GM04503 (cell line): ENCODE data around the gene CHID1.

Source experiments
- DNase-seq: peaks from one replicate; pipeline ENCODE4 v3.0.0-alpha.2; 2012; ENCODE audit warnings: low read depth

CHID1 gene

DNA sequence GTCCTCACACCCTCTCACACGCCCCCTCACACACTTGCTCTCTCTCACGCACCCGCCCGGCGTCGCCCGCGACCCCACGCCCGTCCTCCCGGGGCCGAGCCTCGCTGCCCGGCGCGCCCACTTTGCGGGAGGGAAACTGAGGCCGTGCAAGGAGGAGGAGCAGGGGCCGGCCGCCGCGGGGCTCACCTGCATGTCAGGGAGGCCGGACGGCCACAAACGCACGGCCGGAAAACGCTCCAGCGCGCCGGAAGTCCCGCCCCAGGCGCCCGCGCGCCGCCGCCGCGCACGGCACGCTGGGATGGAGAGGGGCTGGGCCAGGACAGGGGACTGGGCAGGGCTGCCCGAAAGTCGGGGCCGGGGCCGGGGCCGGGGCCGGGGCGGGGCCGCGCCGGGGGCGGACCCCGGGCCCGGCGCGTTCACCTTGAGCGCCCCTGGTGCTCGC, at the start of gene CHID1:
TSS of gene CHID1 (minus strand) at position 222 of the 442 bp plus-strand sequence. CDS start 5,994 bp downstream, outside the sequence.
- DNase-seq: no peak

DNA sequence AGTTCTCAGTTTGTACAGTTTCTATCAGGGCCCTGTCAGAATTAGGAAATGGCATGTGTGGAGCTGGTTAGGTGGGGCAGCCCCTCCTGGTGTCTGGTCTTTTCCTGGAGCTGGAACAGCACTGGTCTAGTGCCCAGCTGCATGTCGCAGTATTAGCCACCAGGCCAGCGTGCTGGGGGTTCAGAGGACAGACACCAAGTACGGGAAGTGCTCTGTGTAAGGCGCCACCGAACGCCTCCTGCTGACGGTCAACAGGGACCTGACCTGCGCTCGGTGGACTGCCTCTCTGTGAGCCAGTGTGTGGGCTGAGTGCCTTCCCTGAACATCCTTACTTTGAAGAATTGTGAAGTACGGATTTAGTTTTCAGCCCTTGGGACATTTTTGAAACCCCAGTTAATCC, 49.0 kb upstream of the CHID1 start:
- DNase-seq: no peak

DNA sequence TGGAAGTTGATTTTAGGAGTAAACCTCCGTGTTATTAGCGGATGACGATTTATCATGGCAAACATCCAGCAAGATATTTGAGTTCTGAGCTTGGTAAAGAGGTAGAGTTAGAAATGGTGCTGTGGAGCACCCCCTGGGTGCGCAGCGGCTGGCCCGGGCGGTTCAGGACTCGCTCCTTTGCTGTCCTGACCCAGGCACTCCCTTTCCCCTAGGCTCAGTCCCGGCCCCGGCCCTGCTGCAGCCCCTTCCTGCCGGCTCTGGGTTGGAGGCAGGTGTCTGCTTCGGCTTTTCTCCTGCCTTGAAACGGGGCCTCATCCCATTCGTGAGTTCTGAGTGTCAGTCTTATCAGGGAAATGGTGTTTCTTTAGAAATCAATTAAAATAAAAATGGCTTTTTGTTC, 48.4 kb upstream of the CHID1 start:
- no peak for DNase-seq

DNA sequence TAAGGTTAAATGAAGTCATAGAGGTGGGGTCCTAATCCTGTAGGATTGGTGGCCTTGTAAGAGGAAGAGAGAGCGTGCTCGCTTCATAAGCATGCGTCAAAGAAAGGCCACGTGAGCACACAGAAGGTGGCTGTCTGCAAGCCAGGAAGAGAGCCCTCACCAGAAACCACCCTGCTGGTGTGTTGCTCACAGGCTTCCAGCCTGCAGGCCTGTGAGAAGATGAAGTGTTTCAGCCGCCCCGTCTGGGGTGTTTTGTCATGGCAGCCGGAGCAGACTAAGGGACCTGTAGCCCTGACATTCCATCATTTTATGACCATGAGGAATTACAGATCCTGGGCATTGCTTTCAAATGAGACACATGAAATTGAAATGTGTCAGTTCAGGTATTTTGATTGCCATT, 47.5 kb upstream of the CHID1 start:
- DNase-seq: no peak

DNA sequence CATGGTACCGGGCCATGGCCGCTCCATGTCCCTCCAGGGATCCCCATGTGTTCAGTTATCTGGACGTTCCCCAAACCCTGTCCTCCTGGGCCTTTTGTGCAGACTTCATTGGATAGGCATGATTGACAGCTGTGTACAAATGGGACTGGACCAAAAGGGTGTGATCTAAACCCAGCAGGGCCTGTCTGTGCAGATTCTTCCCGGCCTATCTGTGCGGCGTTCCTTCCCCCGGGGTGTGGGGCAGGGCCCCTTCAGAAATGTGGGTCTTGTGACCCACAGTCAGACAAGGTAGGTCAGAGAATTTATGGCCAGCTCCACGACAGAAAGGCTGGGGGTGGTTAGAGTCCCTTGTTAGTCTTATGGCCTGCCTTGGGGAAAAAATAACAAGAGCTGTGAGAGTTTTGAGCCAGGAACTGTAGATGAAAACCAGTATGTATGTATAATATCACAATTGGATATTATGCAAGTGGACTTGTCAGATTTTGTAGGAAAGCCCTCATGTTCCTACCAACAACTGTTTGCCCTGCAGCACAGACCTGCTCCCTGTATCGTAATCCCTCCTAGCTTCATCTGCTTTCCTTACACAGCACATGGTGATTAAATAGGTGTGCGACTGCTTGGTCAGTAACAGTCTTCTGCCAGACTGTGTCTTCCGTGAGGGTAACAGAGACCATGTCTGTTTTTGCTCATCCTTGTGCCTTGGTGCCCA, 46.8 kb upstream of the CHID1 start:
- DNase-seq: no peak

DNA sequence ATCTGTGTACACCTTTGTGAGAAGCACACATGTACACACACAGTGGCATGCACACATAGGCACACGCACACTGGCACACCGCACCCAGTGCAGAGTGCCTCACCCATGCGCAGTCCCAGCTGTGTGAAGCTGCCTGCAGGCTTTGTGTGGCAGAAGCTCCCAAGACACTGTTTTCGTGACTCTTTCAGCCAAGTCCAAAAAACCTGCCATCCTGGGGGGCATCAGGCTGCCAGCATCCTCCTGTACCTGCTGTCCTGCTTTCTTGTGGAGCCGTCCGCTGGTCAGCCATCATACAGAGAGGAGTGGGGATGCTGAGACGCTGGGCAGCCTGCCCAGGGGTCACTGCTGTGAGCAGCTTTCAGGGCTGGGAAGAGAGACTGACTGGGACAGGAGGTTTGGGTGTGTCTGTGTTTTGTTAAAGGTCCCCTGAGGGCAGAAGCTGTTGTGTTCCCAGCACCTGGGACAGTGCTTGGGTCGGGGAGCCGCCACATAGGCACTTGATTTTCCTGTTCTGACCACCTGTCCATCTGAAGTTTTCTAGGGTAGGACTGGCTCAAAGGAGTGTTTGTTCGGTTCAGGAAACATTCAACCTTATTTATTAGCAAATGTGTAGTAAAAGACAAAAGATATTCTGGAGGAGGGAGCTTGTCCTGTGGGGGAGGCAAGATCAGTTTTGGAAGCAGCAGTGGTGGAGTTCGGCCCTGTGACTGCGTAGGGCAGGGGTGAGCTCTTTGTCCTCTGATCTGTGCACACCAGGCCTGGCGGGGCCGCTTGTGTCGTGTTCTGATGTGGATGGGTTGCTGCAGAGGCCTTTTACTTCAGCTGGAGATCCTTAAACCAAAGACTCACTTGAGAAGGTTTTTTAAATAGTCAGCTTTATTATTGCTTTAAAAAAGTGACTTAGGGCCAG, 44.8 kb upstream of the CHID1 start:
- DNase-seq: no peak

DNA sequence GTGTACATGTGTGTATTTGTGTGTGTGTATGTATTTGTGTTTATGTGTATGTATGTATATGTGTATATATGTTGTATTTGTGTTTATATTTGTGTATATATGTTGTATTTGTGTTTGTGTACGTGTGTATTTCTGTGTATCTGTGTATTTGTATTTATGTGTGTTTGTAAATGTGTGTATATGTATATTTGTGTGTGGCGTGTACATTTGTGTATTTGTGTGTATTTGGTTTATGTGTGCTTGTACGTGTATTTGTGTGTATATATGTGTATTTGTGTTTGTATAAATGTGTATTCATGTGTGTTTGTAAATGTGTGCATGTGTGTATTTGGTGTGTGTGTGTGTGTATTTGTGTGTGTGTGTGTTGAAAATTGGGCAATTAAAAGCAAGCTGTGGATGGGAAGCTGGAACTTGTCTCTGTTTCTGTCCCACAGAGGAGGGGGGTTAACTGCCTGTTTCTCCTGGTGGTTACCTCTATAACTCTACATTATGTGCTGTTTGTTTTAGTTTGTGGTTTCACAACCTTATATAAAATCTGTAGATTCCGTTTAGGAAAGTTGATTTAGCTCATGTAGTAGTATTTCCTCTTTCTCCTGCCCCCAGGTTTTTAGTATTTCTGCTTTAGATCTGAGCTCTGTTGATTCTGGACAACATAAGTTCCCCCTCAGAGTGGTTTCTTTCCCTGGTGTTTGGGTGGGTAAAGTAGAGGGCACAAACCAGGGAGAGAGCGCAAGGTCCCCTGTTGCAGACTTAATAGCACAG, 44.0 kb upstream of the CHID1 start:
- DNase-seq: no peak

DNA sequence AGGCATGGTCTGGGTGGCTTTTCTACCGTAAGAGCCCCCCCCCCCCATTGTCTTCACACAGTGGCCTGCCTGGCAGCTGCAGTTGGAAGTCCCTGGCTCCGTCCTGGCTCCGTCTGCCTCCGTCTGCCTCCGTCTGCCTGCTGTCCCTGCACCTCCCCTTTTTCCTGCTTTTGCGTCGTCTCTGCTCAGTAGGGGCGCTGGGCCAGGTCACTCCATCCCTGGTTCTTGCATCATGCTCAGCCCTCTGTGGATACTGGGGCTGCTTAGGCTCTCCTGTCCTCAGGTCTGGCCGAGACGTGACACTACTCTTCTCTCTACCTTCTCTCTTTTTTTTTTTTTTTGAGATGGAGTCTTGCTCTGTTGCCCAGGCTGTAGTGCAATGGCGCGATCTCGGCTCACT, 42.9 kb upstream of the CHID1 start:
- DNase-seq: no peak

DNA sequence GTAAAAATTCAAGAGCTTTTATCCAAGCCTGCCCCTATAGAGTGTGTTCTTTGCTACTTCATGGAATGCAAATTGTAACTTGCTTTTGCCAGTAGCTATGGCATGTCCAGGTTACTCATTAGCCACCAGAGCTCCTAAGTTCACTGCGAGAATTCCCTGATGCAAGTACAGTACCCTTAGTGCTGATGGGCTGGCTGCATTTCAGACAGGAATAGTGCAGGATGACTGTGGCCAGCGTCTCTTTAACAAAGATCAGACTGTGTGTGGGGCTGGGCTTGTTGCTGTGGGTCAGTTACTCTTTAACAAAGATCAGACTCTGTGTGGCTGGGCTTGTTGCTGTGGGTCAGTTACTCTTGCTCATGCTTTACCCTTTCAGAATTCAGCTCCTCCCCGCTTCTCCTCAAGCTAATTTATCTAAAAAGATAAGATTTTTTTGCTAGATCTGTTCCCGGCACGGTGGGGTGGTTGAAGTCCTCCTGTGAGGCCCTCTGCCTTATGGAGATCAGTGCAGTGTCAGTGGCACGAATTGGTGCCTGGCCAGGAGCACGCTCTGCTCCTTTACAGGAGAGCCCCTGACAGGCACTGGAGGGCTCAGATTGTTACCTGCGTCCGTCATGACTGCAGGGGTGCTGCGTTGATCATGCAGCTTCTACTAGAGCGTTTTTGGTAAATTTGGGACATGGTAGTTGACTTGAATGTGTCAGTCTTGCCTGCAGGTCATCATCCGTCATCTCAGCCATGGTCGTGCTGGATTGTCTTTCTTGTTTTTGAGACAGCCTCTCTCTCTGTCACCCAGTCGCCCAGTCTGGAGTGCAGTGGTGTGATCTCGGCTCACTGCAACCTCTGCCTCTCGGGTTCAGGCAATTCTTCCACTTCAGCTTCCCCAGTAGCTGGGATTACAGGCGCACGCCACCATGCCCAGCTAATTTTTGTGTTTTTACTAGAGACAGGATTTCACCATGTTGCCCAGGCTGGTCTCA, 42.1 kb upstream of the CHID1 start:
- no peak for DNase-seq

DNA sequence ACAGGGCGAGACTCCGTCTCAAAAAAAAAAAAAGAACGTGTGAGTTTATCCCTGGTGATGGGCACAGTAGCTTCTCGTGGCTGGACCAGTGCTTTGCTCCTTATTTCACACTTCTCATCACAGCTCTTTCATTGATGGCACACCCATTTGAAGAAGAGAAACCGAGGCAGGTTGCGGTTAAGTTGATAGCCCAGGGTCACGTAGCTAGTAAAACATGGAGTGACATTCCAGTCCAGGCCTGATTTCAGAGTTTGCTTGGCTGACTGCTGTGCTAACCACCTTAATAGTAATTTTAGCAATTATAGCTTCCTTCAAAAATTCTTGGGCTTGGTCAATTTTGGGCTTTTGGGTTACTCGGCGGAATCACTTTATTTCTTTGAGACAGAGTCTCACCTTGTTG, 40.9 kb upstream of the CHID1 start:
- no peak for DNase-seq

DNA sequence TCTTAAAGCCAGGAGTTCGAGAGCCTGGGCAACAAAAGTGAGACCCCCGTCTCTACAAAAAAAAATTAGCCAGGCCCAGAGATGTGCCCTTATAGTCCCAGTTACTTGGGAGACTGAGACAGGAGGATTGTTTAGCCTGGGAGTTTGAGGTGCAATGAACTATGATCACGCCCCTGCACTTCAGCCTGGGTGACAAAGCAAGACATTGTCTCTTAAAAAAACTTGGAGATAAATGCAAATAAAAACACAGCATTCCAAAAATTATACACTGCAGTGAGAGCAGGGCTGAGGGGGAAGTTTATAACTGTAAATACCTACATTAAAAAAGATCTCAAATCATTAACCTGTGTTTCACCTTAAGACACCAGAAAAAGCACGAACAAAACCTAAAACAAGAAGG, 37.1 kb upstream of the CHID1 start:
- DNase-seq: no peak

DNA sequence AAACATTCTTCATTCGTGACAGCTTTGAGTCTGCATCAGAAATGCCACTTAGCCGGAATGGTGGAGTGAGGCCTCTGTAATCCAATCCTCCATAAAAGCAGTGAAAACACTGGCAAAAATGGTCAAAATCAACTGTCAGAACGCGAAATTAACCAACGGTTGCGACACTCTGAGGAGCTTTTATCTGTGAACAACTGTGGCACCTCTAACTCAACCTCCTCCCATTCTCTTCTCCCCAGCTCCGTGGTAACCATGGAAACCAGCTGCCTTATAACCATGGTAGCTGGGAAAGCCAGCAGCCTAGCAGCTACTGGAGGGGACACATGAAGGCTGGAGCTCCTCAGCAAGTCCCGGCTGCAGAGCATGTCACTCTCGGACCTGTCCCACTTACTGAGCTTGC, 35.4 kb upstream of the CHID1 start:
- no peak for DNase-seq

DNA sequence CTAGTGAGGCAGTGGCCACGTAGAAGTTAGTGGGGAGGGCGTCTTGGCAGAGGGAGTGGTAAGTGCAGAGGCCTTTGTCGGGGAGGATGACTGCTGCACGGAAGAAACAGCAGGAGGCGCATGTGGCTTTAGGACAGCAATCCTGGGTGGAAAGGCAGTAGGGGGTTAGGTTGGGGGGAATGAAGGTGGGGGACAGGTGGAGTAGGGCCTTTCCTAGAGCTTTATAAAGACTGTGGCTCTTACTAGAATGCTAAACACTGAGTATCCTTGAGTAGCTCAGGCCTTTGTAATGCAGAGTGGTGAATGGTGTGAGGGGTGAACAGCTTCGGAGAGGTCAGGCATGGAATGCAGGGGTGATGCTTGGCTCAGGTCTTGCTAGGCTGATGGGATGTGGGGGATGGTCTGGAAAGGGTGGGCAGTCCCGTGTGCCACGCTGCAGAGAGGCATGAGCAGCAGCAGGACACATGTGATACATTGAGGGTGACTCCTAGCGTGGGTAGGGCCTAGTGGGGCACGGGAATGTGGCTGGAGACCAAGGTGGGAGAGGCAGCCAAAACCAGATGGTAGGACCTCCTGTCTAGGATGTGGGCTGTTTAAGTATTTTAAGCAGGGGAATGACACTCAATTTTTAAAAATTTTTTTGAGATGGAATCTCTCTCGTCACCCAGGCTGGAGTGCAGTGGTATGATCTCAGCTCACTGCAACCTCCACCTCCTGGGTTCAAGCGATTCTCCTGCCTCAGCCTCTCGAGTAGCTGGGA, 34.3 kb upstream of the CHID1 start:
- DNase-seq: no peak

DNA sequence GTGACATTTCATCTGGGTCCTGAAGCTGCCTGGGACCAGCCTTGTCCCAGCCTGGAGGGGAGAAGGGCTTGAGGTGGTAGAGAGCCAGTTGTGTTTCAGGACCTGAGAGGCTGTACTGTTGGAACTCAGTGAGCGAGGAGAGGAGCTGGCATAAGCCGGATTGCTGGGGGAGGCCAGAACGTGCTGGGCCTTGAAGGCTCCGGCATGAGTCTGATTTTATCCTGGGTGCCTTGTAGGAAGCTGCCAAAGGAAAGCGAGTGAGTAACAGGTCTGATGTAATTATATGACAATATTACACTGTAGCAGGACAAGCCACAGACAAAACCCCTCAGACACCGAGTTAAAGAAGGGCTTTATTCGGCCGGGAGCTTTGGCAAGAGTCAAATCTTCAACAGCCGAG, 32.2 kb upstream of the CHID1 start:
- no peak for DNase-seq

DNA sequence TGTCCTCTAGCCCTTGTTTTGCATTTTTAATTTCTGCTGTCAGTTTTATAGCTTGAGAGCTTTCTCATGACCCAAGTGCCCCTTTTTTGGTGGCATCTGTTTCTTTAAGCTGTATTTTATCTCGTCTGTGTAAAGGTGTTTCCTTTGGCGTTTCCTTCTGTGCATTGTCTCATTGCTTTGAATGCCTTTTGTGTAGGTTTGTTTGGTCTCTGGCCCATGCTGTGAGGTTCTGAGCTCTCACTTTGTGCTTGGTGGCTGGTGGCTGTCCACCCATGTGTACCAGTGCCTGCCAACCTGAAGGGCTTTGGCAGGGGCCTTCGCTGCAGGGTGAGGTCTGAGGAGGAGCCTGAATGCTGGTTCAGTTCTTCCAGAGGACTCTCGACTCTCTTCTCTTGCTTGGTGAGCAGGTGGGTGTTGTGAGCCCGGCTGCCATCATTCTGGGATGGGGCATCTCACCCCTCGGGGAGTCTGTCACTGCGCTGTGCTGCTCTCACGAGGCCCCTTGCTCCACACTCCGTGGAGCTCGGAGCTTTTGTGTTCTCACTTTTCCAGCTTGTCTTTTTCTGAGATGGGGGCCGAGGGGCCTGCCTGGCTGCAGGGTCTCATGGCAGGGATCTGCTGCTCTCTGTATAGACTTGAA, 30.0 kb upstream of the CHID1 start:
- DNase-seq: no peak

DNA sequence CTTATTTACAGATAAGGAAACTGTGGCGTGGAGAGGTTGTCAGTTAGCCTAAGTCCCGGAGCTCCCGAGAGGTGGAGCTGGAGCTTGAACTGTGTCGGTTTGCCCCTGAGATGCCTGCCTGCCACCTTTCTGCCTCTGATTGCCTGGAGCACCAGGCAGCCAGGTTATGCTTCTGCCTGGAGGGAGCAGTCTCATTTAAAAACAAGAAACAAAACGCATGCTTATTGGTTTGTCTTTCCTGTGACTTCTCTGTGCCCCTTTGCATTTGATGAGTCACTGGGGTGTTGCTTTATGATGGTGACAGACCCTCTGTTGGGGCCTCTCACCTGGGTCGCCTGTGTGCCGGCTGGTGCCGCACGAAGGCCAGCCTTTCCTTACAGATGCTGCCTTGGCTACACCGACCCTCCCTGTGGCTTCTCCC, 27.2 kb upstream of the CHID1 start:
- DNase-seq: no peak

DNA sequence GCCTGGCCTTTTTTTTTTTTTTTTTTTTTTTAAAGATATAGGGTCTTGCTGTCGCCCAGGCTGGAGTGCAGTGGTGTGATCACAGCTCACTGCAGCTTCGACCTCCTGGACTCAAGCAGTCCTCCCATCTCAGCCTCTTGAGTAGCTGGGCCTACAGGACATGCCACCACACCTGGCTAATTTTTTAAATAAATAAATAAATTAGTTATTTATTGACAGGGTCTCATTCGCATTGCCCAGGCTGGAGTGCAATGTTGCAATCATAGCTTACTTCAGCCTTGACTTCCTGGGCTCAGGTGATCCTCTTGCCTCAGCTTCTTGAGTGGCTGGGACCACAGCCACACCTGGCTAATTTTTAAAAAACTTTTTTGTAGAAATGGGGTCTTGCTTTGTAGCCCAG, 25.6 kb upstream of the CHID1 start:
- DNase-seq: no peak

DNA sequence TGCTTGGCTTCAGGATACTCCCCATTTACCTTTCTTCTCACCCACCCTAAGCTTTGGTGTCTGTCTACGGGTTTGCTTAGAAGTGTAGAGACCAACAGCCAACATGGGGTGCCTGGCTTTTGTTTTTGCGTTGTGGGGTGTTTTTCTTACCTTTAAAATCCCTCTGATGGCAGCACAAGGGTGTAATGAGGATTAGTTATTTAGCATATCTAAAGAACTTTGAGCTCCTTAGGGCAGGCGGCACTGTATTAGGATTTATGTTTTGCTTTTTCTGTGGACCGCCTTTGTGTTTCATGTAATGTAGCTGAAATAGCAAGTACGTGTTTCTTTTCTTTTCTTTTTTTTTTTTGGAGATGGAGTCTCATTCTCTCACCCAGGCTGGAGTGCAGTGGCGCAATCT, 23.9 kb upstream of the CHID1 start:
- DNase-seq: no peak

DNA sequence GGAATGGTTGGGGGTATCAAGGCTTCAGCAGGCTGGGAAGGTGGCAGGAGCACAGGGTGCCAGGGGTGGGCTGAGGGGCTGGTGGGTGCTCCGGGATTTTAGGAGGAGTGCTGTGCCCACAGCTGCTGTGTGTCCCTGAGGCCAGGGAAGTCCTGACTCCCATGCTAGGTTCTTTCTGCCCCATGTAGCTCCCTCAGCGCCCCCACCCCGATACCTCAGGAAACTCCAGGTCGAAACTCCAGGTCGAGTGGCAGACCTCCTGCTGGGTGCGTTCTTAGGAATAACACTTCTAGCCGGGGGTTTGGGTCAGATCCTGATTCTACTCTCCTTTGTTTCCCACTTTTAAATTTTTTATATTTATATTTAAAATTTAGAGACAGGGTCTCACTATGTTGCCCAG, 23.3 kb upstream of the CHID1 start:
- no peak for DNase-seq
